NCI-H1092 treated with DMSO at 0.1 percent for 48 hours (cell line): Measurements from ENCODE around the gene USP54.
A peak's percentile ranks its signal among the peaks of the same experiment; 100 is the strongest.
"Not testable (repeated sequence)": the region's sequence is repeated elsewhere in the genome, so short reads cannot be mapped to it uniquely, and the experiment has no call there.

Source experiments
- DNase-seq: peaks from one replicate; lab custom pipeline; 2025; lab: John Stamatoyannopoulos, UW

Gene USP54, protein sequence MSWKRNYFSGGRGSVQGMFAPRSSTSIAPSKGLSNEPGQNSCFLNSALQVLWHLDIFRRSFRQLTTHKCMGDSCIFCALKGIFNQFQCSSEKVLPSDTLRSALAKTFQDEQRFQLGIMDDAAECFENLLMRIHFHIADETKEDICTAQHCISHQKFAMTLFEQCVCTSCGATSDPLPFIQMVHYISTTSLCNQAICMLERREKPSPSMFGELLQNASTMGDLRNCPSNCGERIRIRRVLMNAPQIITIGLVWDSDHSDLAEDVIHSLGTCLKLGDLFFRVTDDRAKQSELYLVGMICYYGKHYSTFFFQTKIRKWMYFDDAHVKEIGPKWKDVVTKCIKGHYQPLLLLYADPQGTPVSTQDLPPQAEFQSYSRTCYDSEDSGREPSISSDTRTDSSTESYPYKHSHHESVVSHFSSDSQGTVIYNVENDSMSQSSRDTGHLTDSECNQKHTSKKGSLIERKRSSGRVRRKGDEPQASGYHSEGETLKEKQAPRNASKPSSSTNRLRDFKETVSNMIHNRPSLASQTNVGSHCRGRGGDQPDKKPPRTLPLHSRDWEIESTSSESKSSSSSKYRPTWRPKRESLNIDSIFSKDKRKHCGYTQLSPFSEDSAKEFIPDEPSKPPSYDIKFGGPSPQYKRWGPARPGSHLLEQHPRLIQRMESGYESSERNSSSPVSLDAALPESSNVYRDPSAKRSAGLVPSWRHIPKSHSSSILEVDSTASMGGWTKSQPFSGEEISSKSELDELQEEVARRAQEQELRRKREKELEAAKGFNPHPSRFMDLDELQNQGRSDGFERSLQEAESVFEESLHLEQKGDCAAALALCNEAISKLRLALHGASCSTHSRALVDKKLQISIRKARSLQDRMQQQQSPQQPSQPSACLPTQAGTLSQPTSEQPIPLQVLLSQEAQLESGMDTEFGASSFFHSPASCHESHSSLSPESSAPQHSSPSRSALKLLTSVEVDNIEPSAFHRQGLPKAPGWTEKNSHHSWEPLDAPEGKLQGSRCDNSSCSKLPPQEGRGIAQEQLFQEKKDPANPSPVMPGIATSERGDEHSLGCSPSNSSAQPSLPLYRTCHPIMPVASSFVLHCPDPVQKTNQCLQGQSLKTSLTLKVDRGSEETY (N-terminal part only)

DNA sequence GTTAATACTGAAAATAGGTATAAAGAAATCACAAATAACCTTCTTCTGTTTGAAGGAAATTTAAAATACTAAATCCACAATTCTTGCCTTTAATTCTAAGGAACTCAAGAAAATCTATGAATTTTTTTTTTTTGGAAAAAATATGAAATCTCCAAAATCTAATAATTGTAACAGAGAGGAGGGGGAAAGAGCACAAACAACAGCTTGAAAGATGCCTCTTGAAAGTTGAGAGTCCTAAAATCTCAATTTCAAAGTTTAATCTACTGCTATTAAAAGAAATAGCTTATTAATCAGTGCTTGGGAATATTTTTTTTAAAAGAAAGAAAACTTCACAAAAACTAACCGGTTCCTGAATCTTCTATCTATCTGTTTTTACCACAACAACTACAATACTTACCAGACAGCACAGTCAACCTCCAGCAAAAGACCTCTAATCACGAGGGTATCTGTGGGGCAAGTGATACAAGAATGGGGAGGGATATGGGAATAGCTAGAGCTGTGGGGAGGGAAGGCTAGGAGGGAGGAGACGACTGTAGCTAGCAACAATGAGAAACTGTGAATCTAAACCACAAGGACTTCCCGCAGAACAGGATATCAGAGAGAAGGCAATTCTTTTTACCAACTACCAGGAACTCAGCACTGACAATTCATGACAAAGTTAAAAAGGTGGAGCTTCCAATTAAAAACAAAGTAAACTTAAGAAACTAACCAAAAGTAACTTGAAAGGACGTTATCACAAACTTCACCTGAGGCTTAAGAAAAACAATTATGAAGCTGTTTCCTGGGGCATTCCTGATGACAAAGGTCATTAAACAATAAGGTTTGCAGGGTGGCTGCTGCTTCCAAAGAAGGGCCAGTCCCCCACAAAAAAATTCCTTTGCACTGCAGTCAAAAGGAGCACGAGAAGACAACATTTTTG lies at the start of gene USP54:
USP54 (minus strand) TSS at position 462 of the 919 bp plus-strand sequence. CDS start 15,684 bp downstream, outside the sequence.
- no peak for DNase-seq

DNA sequence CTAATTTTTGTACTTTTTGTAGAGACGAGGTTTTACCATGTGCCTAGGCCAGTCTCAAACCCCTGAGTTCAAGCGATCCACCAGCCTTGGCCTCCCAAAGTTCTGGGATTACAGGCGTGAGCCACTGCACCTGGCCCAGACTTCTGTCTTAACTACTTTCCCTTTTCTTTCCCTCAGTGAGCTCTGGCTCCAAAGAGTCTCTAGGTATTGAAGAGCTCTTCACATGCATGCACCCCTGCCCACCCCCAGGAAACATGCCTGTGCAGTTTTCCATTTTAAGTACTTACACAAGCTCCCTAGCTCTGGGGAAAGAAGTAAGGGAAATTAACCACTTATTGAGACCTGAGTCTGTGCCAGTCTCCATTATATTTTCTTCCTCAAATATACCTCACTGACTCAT lies 48.1 kb upstream of the USP54 start:
- DNase-seq: no peak

DNA sequence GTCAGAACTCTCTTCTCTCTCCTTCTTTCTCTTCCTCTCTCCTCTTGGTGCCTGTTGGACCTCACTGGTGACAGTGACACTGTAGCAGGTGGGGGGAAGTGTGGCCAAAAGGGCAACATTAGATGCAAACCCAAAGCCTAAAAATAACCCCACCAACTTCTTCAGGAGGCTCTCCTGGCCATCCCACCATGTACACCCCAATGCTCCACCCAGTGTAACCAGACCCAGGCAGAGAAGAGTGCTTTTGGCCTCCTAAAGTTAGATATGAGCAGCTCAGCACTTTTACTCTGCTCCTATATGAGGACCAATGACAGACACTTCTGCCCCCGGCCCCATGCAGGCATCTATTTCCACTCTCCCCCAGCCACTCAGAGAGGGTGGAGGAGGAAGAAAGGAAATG lies 44.6 kb upstream of the USP54 start:
- no peak for DNase-seq

DNA sequence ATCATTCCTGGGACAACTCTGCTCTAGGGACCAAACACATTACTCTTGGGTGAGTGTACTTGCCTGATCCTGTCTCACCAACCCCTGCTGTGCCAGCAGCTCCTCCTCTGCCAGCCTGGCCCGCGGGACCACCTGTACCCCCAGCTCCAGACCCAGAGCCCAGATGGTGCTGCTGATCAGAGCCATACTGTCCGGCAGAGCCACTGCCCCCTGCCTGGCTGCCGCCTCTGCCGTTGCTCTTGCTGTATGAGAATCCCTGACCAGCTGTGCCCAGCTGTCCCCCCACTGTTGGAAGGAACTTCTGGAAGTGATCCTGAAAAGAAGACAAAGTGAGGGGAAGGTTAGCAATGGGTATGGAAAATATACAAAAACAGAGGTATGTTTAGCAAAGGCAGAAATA lies 43.3 kb upstream of the USP54 start:
- DNase-seq: no peak

DNA sequence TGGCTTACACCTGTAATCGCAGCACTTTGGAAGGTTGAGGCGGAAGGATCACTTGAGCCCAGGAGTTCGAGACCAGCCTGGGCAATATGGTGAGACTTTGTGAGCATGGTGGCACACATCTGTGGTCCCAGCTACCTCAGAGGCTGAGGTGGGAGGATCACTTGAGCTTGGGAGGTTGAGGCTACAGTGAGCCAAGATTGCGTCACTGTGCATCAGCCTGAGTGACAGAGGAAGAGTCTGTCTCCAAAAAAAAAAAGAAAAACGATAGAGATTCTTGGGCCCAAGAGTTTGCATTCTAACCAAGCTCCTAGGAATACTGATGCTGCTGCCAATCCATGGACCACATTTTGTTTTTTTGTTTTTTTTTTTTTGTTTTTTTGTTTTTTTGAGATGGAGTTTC lies 38.0 kb upstream of the USP54 start:
- no peak for DNase-seq

DNA sequence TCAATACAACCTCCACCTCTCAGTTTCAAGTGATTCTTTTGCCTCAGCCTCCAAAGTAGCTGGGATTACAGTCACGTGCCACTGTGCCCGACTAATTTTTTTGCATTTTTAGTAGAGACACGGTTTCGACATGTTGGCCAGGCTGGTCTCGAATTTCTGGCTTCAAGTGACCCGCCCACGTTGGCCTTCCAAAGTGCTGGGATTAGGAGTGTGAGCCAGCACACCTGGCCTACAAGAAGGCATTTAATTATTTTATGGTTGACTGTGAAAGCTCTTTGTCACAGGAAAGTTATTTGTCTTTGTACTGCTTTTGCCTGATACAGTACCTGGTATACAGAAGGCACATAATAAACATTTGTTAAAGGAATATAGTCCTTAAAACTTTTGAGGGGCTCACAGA lies 37.3 kb upstream of the USP54 start:
- no peak for DNase-seq

DNA sequence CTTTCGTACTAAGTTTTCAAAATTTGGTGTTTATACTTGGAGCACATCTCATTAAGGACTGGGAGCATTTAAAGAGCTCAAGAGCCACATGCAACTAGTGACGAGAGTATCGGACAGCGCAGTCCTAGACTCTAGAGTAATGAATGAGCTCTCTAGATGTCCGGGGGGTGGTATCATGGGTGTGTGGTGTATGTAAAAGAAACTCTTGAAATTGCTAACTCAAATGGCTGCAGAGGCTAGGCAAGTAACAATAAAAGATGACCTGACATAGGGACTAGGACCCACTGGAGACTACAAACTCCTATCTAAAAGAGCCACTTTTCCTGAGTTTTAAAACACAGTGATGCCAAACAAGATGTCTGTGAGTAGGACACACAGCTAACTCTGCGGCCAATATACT lies 36.2 kb upstream of the USP54 start:
- no peak for DNase-seq

DNA sequence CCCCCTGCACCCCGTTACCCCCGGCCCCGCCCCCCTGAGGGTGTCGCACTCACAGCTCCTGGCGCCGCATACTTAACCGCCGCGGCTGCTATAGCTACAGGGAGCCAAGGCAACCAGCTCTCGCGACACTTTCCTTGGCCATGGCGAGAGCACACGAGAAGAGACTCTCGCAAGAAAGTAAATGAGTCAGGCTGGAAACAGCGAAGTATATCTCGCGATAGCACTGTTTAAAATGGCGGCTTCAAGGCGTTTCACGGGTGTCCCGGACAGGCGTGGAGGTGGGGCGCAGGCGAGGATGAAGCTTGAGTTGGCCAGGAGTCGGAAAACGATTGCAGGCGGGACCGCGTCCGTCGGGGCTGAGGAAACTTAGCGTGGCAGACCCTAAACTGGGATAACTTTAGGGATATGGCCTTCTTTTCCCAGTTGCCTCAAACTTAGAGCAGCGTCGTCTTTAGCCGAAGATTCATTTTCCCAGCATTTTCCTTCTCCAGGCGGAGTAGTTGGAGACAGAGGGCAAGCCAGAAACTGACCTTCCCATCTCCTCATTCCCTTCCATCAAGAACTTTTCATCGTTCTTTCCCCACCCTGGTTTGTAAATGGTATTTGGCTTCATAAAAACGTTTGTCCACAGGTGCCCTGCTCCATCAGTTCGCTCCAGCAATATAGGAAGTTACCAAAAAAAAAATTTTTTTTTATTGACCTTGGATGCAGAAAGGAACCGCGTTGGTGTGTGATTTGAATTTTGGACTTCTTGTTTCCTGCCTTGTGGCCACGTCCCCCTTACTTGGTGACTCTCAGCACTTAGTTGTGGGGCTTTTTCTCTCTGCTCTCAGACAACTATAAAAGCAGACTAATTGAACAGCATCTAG lies 35.0 kb upstream of the USP54 start:
- peak; percentile 91 for DNase-seq

DNA sequence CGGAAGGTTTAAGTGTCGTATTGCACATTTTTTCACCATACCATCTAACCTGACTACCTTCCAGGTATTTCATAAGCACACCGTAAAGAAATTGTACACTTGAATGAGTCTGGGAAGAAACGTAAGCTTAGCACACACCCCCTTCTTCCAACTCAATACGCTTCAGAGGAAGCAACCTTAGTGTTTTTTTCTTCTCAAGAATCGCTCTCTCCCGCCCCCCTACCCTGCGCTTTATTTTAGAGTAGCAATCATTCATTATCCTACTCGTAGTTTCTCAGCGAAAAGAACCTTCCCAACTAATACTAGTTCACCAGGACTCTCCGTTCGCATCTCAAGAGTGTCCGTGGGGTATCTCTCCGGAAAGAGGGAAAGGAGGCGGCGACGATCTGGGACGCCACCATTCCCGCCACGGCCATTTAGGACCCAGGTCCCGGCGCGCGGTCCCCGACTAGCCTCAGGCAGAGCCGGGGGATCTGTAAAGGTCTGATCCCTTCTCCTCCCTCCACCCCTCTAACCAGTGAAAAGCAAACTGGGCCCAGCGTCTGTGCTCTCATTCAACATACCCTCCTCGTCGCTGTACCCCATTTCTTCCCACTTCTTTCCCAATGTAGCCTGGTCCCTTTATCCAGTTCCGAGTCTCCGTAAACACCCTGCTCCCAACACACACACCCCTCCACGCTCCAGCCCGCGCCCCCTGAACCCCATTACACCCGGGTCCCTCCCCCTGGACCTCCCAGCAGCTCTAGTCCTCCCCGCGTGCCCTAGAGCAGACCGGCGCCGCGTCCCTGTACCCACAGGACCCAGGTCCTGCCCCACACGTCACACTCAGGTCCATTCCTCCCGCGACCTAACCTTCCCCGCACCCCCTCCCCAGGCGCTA lies 34.1 kb upstream of the USP54 start:
- peak; percentile 41 for DNase-seq

DNA sequence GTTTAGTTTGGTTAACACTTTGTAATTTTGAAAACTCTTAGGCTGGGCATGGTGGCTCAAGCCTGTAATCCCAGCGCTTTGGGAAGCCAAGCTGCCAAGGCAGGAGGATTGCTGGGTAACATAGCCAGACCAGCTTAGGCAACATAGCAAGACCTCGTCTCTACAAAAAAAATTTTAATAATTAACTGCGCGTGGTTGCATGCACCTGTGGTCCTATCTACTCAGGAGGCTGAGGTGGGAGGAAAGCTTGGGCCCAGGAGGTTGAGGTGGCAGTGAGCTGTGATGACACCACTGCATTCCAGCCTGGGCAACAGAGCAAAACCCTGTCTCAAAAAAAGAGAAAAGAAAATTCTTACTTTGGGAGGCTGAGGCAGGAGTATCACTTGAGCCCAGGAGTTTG lies 31.9 kb upstream of the USP54 start:
- no peak for DNase-seq

DNA sequence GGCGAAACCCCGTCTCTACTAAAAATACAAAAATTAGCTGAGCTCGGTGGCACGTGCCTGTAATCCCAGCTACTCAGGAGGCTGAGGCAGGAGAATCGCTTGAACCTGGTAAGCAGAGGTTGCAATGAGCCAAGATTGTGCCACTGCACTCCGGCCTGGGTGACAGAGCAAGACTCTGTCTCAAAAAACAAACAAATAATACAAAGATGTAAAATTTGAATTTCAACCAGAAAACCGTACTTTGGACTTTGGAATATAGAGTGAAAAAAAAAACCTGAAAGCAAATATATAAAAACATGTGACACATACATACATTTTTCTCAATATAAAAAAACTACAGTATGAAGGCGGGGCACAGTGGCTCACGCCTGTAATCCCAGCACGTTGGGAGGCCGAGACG lies 29.8 kb upstream of the USP54 start:
- DNase-seq: not testable (repeated sequence)

DNA sequence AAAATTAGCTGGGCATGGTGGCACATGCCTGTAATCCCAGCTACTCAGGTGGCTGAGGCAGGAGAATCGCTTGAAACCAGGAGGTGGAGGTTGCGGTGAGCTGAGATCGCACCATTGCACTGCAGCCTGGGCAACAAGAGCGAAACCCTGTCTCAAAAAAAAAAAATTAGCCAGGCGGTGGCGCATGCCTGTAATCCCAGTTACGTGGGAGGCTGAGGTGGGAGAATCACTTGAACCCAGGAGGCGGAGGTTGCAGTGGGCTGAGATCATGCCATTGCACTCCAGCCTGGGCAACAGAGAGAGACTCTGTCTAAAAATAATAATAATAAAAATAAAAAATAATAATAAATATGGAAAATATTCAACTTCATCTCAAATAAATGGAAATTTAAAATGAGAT lies 26.0 kb upstream of the USP54 start:
- not testable (repeated sequence) for DNase-seq

DNA sequence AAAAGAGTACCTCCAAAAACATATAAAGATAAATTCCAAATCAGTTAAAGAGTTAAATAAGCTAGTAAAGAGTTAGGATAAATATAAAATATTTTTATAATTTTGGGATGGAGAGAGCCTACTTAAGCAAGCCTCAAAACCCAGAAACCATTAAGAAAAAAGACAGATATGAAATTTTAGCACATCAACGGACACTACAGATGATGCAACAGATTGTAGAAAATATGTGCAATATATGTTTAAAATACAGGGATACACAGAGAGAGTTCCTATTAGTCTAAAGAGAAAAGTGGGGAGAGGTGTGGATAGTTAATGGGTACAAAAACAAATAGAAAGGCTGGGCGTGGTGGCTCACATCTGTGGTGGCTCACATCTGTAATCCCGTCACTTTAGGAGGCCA lies 23.6 kb upstream of the USP54 start:
- DNase-seq: no peak

DNA sequence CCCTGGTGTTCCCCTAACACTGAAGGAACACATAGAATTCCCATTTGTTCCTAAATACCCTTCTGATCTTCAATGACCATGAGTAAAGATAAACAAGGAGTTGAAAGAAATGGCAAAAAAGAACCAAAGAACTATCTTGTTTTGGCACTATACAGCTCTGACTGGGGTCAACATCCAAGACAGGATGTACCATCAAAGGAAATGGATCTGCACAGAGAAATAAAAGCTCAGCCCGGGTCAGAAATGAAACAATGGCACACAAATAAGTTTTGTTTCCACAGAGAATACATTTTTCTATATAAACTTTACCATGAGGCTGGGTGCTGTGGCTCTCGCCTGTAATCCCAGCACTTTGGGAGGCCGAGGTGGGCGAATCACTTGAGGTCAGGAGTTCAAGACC lies 18.0 kb upstream of the USP54 start:
- DNase-seq: no peak

DNA sequence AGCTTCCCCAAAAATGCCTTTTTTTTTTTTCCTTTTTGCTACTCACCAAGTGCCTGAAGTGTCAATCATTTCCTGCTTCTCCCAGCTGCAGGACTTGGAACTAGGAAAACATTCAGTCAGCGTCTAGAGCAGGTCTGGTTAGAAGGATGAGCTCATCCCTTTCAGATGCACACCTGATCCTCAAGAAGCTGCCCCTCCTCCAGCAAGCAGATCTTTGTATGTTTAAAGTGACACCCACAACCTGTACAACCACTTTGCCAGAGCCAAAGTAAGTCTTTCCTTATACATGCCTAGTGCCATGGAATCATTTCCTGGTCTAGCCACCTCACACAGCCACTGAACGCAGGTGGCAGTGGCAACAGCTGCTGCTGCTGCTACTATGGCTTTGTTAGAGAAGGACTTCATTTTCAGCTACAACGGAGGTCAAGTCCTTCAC lies 10.4 kb upstream of the USP54 start:
- peak; percentile 13 for DNase-seq

DNA sequence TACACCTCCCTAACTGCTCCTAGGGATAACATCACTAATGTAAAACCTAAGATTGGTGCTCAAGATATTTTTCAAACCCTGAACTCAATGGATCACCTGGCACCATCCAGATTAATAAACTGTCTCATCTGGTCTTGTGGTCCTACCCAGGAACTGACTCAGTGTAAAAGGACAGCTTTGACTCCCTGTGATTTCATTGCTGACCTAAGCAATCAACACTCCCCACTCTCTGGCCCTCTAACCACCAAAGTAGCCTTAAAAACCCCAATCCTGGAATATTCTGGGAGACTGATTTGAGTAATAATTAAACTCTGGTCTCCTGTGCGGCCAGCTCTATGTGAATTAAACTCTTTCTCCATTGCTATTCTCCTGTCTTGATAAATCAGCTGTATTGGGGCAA lies 6.2 kb upstream of the USP54 start:
- DNase-seq: no peak

DNA sequence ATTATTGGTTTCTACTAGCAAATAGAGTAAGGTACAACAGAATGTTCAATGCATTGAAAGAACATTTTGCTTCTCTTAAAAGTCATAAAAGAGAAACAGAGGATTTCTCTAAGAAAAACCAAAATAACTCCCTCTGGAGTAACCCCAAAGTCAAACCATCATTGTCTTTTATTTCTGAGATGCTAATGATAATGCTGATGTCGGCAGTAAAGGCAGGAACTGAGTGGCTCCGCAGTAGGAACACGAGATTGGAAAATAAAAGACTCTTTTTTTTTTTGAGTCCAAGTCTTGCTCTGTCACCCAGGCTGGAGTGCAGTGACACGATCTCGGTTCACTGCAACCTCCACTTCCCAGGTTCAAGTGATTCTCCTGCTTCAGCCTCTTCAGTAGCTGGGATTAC lies 2.7 kb upstream of the USP54 start:
- DNase-seq: no peak

DNA sequence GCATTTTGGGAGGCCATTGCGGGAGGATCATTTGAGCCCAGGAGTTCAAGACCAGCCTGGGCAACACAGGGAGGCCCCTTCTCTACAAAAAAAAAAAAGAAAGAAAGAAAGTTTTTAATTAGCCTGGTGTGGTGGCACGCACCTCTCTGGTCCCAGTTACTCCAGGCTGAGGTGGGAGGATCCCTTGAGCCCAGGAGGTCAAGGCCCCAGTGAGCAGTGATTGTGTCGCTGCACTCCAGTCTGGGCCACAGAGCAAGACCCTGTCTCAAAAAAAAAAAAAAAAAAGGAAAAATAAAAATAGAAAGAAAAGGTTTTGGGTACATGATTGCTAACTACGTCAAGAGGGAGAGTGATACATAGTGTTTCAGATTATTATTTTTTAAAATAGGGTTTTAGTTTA lies 2.0 kb upstream of the USP54 start:
- DNase-seq: no peak

DNA sequence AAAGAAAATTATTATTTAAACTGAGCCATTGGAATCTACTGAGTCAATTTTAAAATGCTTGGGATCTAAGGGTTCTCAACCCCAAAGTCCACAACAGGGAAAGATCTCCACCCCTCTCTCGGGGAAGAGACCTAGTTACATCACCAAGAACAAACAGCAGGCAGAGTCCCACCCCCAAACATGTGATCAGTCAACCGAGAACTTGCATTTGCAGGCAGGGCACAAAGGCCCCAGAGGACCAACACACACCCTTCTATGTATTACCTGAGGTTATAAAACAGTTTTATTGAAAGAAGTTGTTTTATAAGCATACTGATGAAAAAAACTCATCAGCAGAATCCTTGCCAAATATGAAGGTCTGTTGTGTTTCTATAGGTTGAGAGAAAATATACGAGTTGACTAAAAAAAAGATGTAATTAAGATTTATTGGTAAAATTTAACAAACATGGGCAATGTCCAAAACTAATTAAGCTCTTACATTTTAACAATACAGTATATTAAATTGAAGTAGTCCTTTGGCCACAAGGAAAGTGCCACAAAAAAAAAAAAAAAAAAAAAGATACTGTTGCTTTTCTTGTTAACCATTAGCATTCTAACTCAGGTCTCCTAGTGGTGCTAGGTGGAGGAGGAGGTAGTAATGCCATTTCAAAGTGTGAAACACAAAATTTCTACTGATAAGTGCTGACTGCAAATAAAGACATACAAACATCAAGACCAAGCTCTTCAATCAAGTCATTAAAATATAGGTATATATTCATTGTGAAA lies 975 bp upstream of the USP54 start:
- DNase-seq: peak; percentile 1
